GM21786 (cell line): Measurements from ENCODE around the gene TRAPPC3.

Experiments
- ATAC-seq: cut with Tn5 transposase; IDR thresholded peaks from one replicate; pipeline ENCODE4 v1.9.1; 2021; ENCODE audit not compliant: unreplicated experiment

TRAPPC3 gene

DNA sequence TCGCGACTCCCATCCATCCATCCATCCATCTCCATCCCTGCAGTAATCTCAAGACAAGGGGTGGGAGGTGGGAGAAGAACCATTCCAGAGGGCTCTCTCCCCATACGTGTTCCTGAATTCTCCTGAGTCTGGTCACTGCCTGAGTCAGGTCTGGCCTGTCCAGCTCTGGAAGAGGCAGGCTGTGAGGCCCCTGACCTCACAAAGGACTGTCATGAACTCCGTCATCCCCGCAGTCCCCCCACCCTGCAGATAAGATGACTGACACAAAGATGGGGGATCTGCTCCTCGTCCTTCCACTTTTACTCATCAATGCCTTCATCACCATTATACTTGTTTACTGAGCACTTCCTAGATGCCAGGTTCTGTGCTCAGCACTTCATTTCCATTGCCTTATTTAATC, 5.0 kb upstream of the TRAPPC3 start:
- ATAC-seq: no peak

DNA sequence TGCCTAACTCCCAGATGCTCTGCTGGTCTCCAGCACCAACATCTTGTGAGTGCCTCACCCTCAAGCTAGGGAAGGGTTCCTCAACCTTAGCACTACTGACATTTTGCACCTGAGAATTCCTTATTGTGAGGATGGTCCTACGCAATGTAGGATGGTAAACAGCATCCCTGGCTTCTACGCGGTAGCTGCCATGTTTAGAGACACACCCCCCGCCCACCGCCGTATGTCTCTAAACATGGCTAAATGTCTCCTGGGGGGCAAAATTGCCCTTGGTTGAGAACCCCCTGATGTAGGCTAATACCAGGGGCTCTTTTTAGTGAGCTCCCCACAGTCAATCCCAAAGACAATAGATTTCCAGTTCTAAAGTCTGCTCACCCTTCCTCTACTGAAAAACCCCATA, 4.2 kb upstream of the TRAPPC3 start:
- ATAC-seq: no peak

DNA sequence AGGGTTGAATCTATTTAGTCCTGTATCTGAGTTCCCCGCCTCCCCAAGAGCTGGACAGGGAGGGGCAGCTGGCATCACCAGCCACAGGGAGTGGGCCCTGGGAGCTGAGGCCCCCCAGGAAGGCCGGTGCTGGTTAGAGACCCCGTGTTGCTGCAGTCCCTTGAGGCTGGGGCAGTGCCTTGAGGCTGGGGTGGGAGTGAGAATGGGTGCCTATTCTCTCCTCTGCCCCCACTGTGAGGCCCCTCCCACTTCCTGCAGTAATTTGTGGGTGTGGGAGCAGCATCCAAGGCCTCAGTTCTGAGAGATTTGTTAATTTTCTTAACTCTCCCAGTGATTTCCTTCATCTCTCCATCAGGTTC, 2.5 kb upstream of the TRAPPC3 start:
- no peak for ATAC-seq

DNA sequence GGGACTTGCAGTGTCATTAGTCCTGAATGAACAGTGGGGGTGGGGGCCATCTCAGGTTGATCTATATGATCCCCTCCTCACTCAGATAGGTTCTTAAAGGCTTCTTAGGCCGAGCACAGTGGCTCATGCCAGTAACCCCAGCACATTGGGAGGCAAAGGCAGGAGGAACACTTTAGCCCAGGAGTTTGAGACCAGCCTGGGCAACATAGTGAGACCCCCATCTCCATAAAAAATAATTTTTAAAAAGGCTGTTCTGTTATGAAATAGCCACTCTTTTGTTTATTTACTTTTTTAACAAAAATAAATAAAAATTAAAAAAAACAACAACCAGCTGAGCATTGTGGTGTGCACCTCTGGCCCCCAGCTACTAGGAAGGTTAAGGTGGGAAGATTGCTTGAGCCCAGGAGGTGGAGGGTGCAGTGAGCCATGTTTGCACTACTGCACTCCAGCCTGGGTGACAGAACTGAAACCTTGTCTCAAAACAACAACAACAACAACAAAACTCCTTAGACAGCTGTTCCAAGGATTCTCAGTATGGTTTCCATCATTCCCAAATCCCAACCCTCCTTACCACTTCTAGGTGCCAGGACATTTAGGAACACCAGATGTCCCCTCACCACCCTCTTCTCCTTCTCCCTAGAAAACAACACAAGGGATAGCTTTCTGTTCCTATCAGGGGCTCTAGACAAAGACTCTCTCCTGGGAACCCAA, 2.0 kb upstream of the TRAPPC3 start:
- no peak for ATAC-seq

DNA sequence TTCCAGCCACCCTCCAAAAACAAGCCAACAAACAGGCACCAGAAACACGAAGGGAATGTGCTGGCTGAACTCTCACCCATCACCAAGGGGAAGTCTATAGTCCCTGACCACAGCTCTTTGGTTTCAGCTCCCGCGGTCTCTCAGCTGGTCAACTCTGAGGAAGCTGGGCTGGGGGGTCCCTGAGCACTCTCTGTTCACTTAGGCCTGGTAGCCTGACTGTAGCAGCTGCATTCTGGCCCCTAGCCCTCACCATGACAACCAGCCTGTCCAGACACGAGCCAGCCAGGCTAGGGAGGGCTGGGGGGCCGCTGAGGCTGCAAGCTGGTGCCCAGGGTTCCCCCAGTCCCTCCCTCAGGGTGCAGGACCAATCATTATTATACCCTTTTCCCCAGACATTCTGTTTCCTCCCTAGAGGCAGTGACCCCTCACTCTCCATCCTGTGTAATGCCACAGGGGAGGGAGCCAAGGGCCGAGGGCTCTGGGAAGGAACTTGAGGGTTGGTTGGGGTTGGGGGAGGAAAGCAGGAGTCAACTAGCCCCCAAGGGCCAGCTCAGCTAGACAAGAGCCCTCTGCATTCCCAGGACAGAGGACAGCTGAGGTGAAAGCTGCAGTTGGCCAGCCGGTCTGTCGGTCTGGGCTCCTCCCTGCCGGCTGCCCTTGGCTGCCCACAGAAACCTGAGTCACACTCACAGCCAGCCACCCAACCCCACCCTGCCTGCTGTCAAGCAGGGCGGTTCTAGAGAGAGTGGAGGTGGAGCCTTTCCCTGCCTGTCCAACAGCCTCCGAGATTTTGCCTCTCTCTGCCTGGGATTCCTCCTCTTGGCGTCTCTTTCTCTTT, 1.2 kb upstream of the TRAPPC3 start:
- ATAC-seq: peak; percentile 49

DNA sequence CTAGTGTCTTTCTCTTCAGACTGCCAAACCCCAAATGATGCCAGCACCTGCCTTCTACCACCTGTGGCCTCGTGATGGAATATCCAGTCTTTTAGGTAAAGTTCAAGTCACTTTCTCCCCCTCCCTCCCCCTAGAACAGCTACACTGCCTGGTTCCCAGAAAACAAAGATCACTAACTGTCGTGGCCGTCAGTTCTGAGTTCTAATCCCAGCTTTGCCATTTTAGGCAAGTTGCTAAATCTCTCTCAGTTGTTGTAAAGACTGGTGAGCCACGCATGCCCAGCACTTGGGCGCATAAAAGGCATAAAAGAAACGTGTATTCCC, 648 bp upstream of the TRAPPC3 start:
- ATAC-seq: no peak

DNA sequence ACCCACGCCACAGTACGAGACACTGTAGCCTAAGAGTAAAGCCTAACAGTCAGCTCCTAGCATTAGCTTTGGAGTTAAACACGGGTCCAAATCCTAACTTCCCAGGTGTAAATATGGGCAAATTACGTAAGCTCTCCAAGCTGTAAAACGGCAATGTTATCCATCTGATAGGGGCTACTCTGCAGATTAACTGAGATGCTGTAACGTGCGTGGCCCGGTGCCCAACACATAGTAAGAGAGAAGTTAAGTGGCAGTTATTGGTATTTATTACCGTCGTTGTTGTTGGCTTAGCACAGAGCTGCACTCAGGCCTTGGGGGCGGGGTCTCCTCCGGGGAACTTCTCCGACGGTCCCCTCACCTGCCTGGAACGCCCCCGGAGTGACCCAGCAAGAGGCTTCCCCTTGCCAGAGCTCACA, 457 bp downstream of the TRAPPC3 start:
- ATAC-seq: no peak

DNA sequence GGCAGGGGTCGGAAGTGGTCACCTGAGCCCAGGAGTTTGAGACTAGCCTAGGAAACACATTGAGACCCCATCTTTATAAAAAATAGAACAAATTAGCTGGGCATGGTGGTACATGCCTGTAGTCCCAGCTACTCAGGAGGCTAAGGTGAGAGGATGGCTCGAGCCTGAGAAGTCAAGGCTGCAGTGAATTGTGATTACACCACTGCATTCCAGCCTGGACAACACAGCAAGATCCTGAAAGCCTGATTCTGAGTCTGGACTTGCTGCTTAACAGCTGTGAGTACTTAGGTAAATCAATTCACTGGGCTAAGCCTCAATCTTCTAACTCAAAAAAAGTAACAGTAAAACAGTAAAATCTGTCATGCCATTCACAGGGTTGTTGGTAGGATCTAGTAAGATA, 4.9 kb downstream of the TRAPPC3 start:
- no peak for ATAC-seq

DNA sequence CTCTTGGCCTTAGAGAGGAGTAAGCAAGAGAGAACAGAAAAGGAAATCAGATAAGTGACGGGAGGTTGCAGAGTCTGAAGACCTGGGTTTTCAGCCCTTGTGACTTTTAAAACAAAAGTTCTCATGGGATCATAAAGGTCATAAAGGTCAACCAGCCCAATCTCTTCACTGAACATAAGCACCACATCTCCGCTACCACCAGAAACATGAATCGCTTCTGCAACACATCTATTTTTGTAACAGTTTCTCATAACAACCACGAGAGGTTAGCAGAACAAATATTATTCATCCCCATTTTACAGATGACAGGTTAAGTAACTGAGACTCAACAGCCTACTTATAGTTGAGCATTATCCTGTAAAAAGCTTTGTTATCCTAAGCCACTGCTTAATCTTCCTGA, 5.9 kb downstream of the TRAPPC3 start:
- no peak for ATAC-seq

DNA sequence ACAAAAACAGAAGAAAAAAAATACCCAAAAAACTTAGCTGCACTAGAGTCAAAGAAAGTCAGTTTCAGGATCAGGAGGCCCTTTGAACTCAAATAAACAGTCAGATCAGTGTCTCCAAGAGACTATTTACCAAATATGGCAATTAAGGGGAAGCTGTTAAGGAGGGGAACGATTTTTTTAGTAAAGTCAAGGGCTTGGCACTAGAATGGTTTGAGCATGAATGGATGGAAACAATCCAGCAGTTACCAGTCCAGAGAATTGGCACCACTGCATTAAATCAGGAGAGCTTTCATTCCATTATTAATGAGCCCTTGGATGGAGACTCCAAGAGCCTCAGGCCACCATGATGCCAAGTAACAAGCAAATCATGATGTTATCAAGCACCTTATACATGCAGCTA, 7.2 kb downstream of the TRAPPC3 start:
- no peak for ATAC-seq

DNA sequence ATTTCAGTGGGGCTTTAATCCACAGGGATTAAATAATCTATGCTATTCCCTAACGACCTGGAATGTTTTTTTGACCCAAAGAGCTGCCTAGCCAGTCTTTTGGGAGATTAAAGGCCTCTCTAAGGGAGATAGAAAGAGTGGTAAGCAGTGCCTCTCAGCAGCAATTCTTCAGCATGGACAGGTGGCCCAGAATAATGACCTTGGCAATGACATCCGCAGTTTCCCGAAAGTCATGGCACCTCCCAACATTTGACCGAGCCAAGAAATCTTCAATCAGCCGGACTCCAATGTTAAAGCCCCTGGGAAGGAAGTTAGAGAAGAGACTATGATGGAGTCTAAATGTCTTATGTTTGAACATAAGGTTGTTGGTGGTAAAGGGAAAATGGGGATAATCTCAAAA, 9.8 kb downstream of the TRAPPC3 start:
- no peak for ATAC-seq

DNA sequence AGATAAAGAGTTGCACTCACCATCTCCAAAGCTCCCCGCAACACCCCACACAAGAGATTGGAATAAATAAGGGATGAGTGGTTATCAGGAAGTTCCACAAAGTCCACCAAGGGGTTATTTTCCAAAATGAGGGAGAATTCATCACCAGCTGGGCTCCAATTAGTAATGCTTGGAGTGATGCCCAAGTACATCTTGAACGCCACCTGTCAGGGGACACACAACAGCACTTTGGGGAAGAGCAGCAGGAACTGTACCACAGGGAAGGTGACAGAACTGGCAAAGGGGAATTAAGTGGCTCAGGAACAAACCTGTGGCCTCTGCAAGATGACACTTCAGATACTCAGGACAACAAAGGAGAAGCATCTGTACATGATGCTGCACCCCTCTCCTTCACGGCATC, 11.5 kb downstream of the TRAPPC3 start:
- no peak for ATAC-seq

DNA sequence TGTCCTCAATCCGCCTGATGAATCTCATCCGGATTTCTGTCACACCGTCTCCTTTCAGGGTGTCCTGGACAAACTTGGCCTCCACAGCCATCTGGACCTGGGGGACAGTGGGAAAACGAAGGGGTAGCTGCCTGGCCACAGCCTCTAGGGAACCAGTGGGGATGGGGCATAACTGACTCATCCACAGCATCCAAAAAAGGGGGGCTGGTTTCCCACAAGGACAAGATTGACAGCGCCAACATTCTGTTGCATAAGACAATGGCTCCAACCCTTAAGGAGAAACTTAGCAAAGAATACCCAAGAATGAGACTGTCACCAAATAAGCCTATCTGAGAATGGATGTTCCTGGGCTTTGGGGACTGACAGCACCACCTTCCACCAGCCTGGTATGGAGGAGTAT, 12.1 kb downstream of the TRAPPC3 start:
- no peak for ATAC-seq

DNA sequence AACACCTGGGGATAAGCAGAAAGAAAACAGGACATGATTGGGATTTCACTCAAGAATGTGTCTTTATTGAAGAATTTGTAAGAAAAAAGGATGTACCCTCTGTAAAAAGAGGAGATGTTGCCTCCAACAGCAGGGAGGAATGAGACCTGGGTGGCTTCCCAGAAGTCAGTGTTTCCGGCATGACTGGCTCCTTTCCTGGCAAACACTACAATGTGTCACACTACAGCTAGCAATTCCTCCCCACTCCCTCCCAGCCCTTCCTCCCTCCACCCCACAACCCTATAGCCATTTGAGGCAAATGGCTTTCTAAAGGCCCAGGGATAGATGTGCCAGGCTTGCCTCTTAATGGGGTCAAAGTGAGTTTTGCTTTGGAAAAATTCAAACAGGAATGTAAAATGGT, 12.8 kb downstream of the TRAPPC3 start:
- ATAC-seq: no peak

DNA sequence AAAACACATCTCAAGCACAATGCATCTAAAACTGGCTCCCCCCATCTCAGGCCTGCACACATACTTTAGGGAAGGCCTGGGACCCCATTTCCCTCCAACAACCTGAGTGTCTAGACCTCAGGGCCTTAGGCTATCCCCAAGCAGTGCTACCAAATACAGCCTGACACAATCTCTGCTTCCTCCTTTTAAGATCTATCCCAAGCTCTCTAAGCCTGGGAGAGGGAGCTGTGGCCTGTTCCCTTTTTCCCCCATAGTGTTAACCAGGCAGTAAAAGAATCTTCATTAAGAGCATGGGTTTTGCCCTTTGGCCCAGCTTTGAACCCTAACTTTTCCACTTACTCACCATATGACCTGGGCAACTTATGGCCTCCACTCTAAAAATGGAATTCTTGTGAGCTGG, 13.5 kb downstream of the TRAPPC3 start:
- no peak for ATAC-seq

DNA sequence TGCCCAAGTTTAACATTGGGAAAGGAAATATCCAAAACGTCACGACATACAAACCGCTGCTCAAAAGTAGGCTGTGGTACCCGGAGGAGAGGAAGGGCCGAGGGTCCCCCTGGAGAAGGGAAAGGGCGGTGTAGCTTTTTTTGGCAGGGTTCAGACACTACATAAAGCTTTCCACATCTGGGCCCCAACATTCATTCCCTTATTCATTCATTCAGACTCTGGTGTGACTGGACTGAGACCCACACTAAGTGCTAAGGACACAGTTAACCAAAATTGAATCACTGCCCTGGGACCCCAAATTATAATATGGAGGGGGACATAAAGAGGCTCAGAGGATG, 14.0 kb downstream of the TRAPPC3 start:
- no peak for ATAC-seq

DNA sequence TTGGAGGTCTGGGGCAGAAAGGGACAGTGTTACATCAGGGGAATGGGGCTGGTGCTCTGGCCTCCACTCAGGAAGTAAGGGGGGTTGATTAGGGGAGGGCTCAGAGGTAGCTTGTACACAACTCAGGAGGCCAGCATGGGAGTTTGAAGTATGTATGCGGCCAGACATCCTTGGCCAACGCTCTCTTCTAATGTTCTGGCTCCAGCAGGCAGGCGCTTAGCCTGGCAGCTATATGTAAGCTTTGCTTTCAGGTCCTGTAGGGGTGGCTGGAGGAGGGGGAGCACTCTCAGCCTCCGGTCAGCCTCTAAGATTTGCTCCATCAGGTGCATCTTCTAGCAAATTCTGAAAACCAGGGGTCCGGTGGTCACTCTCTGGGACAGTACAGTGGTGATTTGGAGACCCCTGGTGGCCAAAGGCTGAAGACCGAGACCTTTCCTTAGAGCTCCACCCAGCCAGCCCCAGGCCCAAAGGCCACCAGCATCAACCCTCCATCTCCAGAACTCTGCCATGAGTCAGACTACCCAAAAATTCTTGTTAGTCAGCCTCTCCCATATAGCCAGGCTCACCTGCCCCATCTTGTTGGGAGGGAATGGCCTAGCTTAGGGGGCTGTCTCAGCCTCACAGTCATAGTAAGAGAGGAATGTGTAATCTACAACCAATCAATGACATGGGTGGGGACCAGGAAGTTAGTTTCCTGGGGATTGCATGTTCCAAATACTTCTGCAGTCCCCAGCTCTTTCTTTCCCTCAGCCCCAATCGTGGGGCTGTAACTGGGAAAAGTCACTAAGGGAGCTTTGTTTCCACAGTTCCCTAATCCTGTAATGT, 14.6 kb downstream of the TRAPPC3 start:
- ATAC-seq: no peak

DNA sequence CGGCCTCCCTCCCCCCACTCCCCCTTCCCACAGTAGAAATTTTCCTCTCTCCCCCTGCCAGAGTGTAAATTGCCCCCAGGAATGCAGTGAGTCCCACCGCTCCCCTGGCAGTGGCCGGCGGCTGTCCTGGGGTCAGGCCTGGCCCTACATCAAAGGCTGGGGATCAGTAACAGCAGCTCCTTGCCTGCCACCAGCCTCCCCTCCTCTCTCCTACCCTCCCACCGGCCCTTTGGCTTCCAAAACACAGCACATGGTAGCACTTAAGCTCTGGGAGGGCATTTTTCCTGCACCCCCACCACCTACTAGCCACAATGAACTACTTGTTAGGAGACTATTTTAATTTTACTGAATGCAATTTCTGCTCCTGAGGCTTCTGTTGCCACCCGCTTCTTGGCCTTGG, 15.3 kb downstream of the TRAPPC3 start:
- ATAC-seq: no peak

DNA sequence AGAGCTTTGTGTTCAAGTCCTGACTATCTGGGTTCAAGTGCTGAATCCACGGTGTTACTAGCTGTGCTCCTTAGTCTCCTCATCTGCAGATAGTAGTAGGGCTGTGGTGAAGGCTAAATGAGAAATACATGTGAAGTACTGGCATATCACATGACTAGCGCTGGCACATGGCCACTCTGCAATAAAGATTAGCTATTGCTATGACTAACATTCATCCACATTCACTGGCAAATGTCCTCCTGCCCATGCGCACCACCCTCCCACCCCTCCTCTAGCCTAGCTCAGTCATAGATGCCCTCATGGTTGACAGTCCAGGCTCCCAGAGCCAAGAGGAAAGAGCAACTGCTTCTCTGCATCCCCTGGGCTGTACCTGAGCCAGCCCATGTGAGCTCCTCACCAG, 15.8 kb downstream of the TRAPPC3 start:
- ATAC-seq: no peak

DNA sequence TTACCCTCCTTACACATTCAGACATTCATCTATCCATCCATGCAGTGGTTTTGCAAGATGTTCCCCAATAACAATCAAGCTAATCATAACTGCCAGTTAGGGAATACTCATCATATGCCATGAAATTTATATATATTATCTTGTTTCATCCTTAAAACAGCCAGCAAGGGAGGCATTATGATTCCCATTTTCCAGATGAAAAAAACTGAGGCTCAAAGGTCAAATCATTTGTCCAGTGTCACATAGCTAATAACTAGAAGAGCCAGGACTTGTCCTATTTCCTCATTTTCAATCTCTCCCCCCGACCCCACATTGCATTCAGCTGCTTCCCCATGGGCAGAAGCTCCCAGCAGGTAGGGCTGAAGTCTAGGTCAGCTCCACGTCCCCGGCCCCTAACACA, 17.3 kb downstream of the TRAPPC3 start:
- no peak for ATAC-seq

DNA sequence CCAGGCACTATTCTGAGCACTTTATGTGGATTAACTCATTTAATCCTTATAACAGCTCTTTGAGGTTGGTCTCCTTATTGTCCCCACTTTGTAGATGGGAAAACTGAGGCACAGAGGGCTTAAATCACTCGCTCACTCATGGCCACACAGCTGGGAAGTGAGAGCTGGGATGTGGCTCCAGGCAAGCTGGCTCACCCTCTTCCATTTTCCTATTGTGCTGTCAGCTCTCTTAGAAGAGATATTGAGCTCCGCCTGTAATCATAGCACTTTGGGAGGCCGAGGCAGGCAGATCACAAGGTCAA, 20.4 kb downstream of the TRAPPC3 start:
- no peak for ATAC-seq

DNA sequence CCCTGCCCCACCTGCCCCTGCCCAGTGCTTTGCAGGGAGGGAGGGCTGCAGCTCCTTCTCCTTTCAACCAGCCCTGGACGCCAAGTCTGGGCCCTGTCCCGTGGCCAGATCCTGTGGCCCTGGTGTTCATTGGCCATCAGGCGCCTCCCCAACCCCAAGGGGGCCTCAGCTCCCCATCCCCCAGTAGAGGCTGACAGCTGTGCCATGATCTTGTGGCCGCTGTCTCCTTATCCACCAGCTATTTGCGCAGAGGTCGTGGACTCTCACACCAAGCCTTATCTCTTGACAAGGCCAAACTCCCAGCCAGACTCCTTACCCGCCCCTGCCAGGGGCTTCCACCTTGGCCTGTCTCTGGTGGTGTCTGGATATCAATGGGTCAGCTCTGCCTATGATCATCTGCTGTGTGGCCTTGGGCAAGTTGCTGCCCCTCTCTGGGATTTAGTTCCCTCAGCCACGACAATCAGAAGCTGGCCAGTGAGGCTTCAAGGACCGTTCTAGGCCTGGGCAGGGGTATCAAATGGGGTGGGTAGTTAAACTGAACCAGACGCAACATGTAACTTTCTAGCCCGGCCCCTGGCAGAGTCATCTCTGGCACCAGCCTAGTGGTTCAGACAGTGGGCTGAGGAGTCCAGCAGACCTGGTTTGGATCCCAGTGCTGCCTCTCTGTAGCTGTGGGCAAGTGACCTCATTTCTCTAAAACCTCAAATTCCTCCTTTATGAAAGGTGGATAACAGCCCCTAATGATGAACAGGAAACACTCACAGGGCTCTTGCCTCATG, 21.0 kb downstream of the TRAPPC3 start:
- ATAC-seq: no peak
